Measurements from ENCODE around the gene SPDEF.

DNA sequence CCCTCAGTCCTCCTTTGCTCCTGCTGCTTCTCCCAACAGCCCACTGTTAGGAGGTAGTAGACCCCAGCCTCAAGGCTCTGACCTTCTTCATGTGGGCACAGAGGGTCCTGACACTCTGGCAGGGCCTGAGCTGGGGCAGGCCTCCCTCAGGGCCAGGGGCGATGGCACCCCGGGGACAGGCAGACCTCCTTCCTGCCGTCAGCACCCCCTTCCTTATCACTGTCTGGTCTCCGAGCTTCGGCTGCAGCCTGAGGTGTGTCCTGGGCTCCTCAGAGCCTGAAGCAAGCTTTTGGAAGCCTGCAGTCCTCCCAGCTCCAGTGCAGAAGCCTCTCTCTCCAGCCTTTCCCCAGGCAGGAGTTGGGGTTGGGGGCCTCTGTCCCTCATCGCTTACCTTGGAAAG lies 22.0 kb downstream of the SPDEF start:
- TF ChIP-seq POLR2AphosphoS5 (IDR thresholded peaks at IDR 0.05) (no peak), POLR2A (IDR thresholded peaks at IDR 0.05) (no peak)
- TF ChIP-seq, protein P1, sequence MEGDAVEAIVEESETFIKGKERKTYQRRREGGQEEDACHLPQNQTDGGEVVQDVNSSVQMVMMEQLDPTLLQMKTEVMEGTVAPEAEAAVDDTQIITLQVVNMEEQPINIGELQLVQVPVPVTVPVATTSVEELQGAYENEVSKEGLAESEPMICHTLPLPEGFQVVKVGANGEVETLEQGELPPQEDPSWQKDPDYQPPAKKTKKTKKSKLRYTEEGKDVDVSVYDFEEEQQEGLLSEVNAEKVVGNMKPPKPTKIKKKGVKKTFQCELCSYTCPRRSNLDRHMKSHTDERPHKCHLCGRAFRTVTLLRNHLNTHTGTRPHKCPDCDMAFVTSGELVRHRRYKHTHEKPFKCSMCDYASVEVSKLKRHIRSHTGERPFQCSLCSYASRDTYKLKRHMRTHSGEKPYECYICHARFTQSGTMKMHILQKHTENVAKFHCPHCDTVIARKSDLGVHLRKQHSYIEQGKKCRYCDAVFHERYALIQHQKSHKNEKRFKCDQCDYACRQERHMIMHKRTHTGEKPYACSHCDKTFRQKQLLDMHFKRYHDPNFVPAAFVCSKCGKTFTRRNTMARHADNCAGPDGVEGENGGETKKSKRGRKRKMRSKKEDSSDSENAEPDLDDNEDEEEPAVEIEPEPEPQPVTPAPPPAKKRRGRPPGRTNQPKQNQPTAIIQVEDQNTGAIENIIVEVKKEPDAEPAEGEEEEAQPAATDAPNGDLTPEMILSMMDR (IDR thresholded peaks at IDR 0.05), result no peak

All from suprapubic skin (tissue), 4 donors.